K562 (cell line): ENCODE measurements around the gene SELENOO. TPM values are rescaled to one million over a fixed set of nuclear protein-coding genes. Genes with fewer than 3 reads are reported as not detected.
A peak's percentile ranks its signal among the peaks of the same experiment; 100 is the strongest.

ENCODE experiments used
- BRF1 ChIP-seq: IDR thresholded peaks from 3 replicates; pipeline ENCODE4 v1.6.1; 2011; ENCODE audit warnings: borderline replicate concordance, mild to moderate bottlenecking; ENCODE audit not compliant: insufficient read length; ENCODE audit errors: extremely low read depth
- CBFA2T2 ChIP-seq: fragments of 450-650 bp; conservative IDR thresholded peaks from 2 replicates; pipeline ENCODE4 v1.6.1; 2017; ENCODE audit warnings: mild to moderate bottlenecking
- E2F6 ChIP-seq, 2 experiments: IDR thresholded peaks; 2 replicates each; pipeline ENCODE4 v1.6.1; 2011; ENCODE audit warnings: borderline replicate concordance in 1 of 2, control low read depth in 1 of 2, low read depth in 1 of 2, low read length in 1 of 2, mild to moderate bottlenecking in 1 of 2, mixed read lengths in 1 of 2, moderate library complexity in 1 of 2; ENCODE audit not compliant: insufficient read depth in 1 of 2, insufficient read length in 1 of 2, poor library complexity in 1 of 2, severe bottlenecking in 1 of 2; ENCODE audit errors: extremely low read depth in 1 of 2
- FOXA1 ChIP-seq: fragments of 450-650 bp; IDR thresholded peaks from 2 replicates; pipeline ENCODE4 v1.6.1; 2016; ENCODE audit warnings: mild to moderate bottlenecking, borderline replicate concordance
- FOXO4 ChIP-seq: fragments of 450-650 bp; formaldehyde crosslinking; IDR thresholded peaks from 2 replicates; pipeline ENCODE4 v1.4.0; 2020; ENCODE audit warnings: mild to moderate bottlenecking, moderate library complexity
- GMEB1 ChIP-seq: fragments of 250-450 bp; sonication (Bioruptor Pico); IDR thresholded peaks from 2 replicates; pipeline ENCODE4 v1.4.0; 2020; ENCODE audit warnings: mild to moderate bottlenecking
- MAFK ChIP-seq: IDR thresholded peaks from 2 replicates; pipeline ENCODE4 v1.6.1; 2011; ENCODE audit warnings: low read length, improper control_type of control experiment
- MNT ChIP-seq, 2 experiments: fragments of 450-650 bp; conservative IDR thresholded peaks; 2 replicates each; pipeline ENCODE4 v1.6.1; 2017; ENCODE audit warnings: mild to moderate bottlenecking in 2 of 2, moderate library complexity in 2 of 2
- MTA2 ChIP-seq: fragments of 450-650 bp; IDR thresholded peaks from 2 replicates; pipeline ENCODE4 v1.6.1; 2016; ENCODE audit warnings: low read depth
- RAD21 ChIP-seq, 2 experiments: fragments of 250-450 bp in 1 of 2; fragments of 450-650 bp in 1 of 2; sonication (Bioruptor Pico) in 1 of 2; formaldehyde crosslinking in 1 of 2; IDR thresholded peaks in 1 of 2; conservative IDR thresholded peaks in 1 of 2; 2 replicates each; pipeline versions ENCODE4 v1.4.0 to v1.8.0; 2020 to 2022; ENCODE audit warnings: mild to moderate bottlenecking in 2 of 2, moderate library complexity in 1 of 2
- RCOR1 ChIP-seq, 2 experiments: IDR thresholded peaks; 2 replicates each; pipeline ENCODE4 v1.6.1; 2012; ENCODE audit warnings: low read depth in 2 of 2, low read length in 2 of 2, borderline replicate concordance in 1 of 2, improper control_type of control experiment in 1 of 2
- TAF9B ChIP-seq: fragments of 450-650 bp; IDR thresholded peaks from 2 replicates; pipeline ENCODE4 v1.6.1; 2018; ENCODE audit warnings: mild to moderate bottlenecking; ENCODE audit not compliant: partially characterized antibody
- TARDBP ChIP-seq: fragments of 450-650 bp; IDR thresholded peaks from 2 replicates; pipeline ENCODE4 v1.6.1; 2016
- TGIF2 ChIP-seq: sonication (generic); formaldehyde crosslinking; IDR thresholded peaks from 2 replicates; pipeline ENCODE4 v1.8.1; 2022; ENCODE audit warnings: mild to moderate bottlenecking, missing genetic modification reagents, moderate library complexity
- VEZF1 ChIP-seq: fragments of 200-800 bp; sonication (Bioruptor generic); IDR thresholded peaks from 2 replicates; pipeline ENCODE4 v1.6.1; 2017; ENCODE audit warnings: missing genetic modification characterization, missing compliant biosample characterization
- ZBED1 ChIP-seq: IDR thresholded peaks from 2 replicates; pipeline ENCODE4 v1.6.1; 2014
- ZC3H8 ChIP-seq: fragments of 450-650 bp; IDR thresholded peaks from 2 replicates; pipeline ENCODE4 v1.6.1; 2017
- ZNF280B ChIP-seq: fragments of 250-450 bp; sonication (Bioruptor Pico); IDR thresholded peaks from 2 replicates; pipeline ENCODE4 v1.5.1; 2021; ENCODE audit warnings: mild to moderate bottlenecking
- ZNF561 ChIP-seq: fragments of 450-650 bp; formaldehyde crosslinking; conservative IDR thresholded peaks from 2 replicates; pipeline ENCODE4 v1.4.0; 2020; ENCODE audit warnings: mild to moderate bottlenecking, moderate library complexity
- polyA plus RNA-seq, 8 experiments: library from polyadenylated mRNA; depleted of rRNA in 4 of 8; stranded (reverse) in 5 of 8; unstranded in 3 of 8; fragments of >200 nt; fragmentation: Nextera tagmentation in 2 of 8; fragmentation: Illumina TruSeq in 1 of 8; extraction: Ambion mirVana in 2 of 8; extraction: Trizol in 1 of 8; gene quantifications; 2 replicates each; pipeline versions ENCODE4 v1.2.1 to v1.2.3, GENCODE V29; 2011 to 2014; ENCODE audit warnings: inconsistent platforms in 1 of 8, missing spikeins in 1 of 8
- total RNA-seq, 7 experiments: library from RNA; depleted of rRNA in 6 of 7; stranded (reverse); fragments of >200 nt in 6 of 7; fragmentation: Illumina TruSeq in 2 of 7; extraction: Trizol in 2 of 7; gene quantifications; 2 replicates each; pipeline versions ENCODE4 v1.2.1 to v1.2.3, GENCODE V29; 2011 to 2021; ENCODE audit warnings: low replicate concordance in 1 of 7

SELENOO gene
- total and polyA plus RNA-seq, 9 of the 15 experiments (the other 6 are each of a cell fraction or from before 2014, with no cell fraction given) = 0.37 to 24.9 (median 8.3) TPM

GRCh38 chr22:50169774-50170341 lies 31.0 kb upstream of the SELENOO start (continued):
- TF ChIP-seq MAFK = peak; percentile 55; the same call in 1 of the 2 replicates
- peak in 1 of 2 experiments; percentile 49; a peak in 1 of 4 replicates for TF ChIP-seq MNT (conservative IDR thresholded peaks at IDR 0.05)
- TF ChIP-seq GMEB1 (CRISPR knock-in tag) = peak; percentile 52; the same call in 1 of the 2 replicates
- TF ChIP-seq VEZF1 = peak; percentile 92
- no peak for TF ChIP-seq ZNF280B (CRISPR knock-in tag)
- no peak for TF ChIP-seq ZC3H8
- no peak for TF ChIP-seq FOXO4 (CRISPR knock-in tag)
- no peak for TF ChIP-seq TAF9B
- TF ChIP-seq ZBED1 = no peak
- no peak for TF ChIP-seq FOXA1
- no peak for TF ChIP-seq ZNF561 (CRISPR knock-in tag)
- TF ChIP-seq RCOR1 (IDR thresholded peaks at IDR 0.05; ENCODE audit: borderline replicate concordance in 1 of 2, low read depth in 2 of 2, low read length in 2 of 2) = no peak
- peak in 1 of 2 experiments; percentile 76 for TF ChIP-seq E2F6 (IDR thresholded peaks at IDR 0.05; ENCODE audit: borderline replicate concordance in 1 of 2, extremely low read depth in 1 of 2, insufficient read depth in 1 of 2, insufficient read length in 1 of 2, low read depth in 1 of 2, low read length in 1 of 2, poor library complexity in 1 of 2, severe bottlenecking in 1 of 2)
- no peak for TF ChIP-seq CBFA2T2
- TF ChIP-seq RAD21 (CRISPR knock-in tag; conservative IDR thresholded peaks at IDR 0.05 in 1 of 2, IDR thresholded peaks at IDR 0.05 in 1 of 2) = no peak
- no peak for TF ChIP-seq TARDBP
- no peak for TF ChIP-seq MTA2
- no peak for TF ChIP-seq TGIF2 (CRISPR knock-in tag)
- TF ChIP-seq BRF1 = no peak
